IPS DF 19.7 (cell line): Measurements from ENCODE around the gene CST4.
"Not testable (repeated sequence)": the region's sequence is repeated elsewhere in the genome, so short reads cannot be mapped to it uniquely, and the experiment has no call there.

Source experiments
- DNase-seq: peaks from one replicate; pipeline ENCODE4 v3.0.0-alpha.2; 2013; ENCODE audit warnings: low read depth, low spot score

CST4 gene

GRCh38 chr20:23688684-23689398 lies at the start of gene CST4:
Gene CST4 (minus strand): TSS chr20:23689038. CDS start chr20:23688969, 69 bp downstream.
- DNase-seq = not testable (repeated sequence)

GRCh38 chr20:23735391-23735790 lies 46.6 kb upstream of the CST4 start:
- DNase-seq = not testable (repeated sequence)

- DNase-seq = not testable (repeated sequence)
Measured at GRCh38 chr20:23734949-23735348, 46.1 kb upstream of the CST4 start.

- DNase-seq = not testable (repeated sequence)
Measured at GRCh38 chr20:23734440-23734839, 45.6 kb upstream of the CST4 start.

GRCh38 chr20:23727016-23727415 lies 38.2 kb upstream of the CST4 start:
- no peak for DNase-seq

- DNase-seq = no peak
Measured at GRCh38 chr20:23725102-23725501, 36.3 kb upstream of the CST4 start.

- not testable (repeated sequence) for DNase-seq
Measured at GRCh38 chr20:23723659-23724307, 34.9 kb upstream of the CST4 start.

GRCh38 chr20:23722851-23723250 lies 34.0 kb upstream of the CST4 start:
- not testable (repeated sequence) for DNase-seq

GRCh38 chr20:23721962-23722361 lies 33.1 kb upstream of the CST4 start:
- DNase-seq = no peak

- not testable (repeated sequence) for DNase-seq
Measured at GRCh38 chr20:23719351-23719750, 30.5 kb upstream of the CST4 start.

- DNase-seq = not testable (repeated sequence)
Measured at GRCh38 chr20:23711778-23712177, 22.9 kb upstream of the CST4 start.

GRCh38 chr20:23710771-23711170 lies 21.9 kb upstream of the CST4 start:
- DNase-seq = no peak

- DNase-seq = no peak
Measured at GRCh38 chr20:23705895-23706294, 17.1 kb upstream of the CST4 start.

GRCh38 chr20:23702021-23702420 lies 13.2 kb upstream of the CST4 start:
- DNase-seq = no peak

- no peak for DNase-seq
Measured at GRCh38 chr20:23700931-23701330, 12.1 kb upstream of the CST4 start.

- no peak for DNase-seq
Measured at GRCh38 chr20:23697947-23698346, 9.1 kb upstream of the CST4 start.

GRCh38 chr20:23695068-23695395 lies 6.2 kb upstream of the CST4 start:
- DNase-seq = not testable (repeated sequence)

- DNase-seq = not testable (repeated sequence)
Measured at GRCh38 chr20:23694178-23695067, 5.6 kb upstream of the CST4 start.

- not testable (repeated sequence) for DNase-seq
Measured at GRCh38 chr20:23692725-23693619, 4.1 kb upstream of the CST4 start.

- DNase-seq = no peak
Measured at GRCh38 chr20:23691675-23692074, 2.8 kb upstream of the CST4 start.

GRCh38 chr20:23690581-23690980 lies 1.7 kb upstream of the CST4 start:
- DNase-seq = no peak
